Lower leg skin (tissue), 3 donors: ENCODE measurements around the gene OR52L1.

Experiments
- CTCF ChIP-seq, 3 donors: fragments of 450-650 bp; IDR thresholded peaks; one replicate each; pipeline ENCODE4 v1.5.1; 2016; ENCODE audit warnings: antibody characterized with exemption in 3 of 3, mild to moderate bottlenecking in 3 of 3, moderate library complexity in 2 of 3
- POLR2A ChIP-seq, 2 donors: fragments of 450-650 bp; IDR thresholded peaks; one replicate each; pipeline ENCODE4 v1.6.1; 2016 to 2017; ENCODE audit warnings: antibody characterized with exemption in 2 of 2, mild to moderate bottlenecking in 1 of 2, moderate library complexity in 1 of 2

GRCh38 chr11:5983443-5983842, 3.3 kb downstream of the OR52L1 start:
- TF ChIP-seq CTCF (IDR thresholded peaks at IDR 0.05) (no peak), POLR2A (IDR thresholded peaks at IDR 0.05) (no peak)
